GM20000 (cell line): Measurements from ENCODE around the gene LRMDA.

Experiments
- DNase-seq: peaks from one replicate; pipeline ENCODE4 v3.0.0; 2012; ENCODE audit warnings: low spot score
- CTCF ChIP-seq: IDR thresholded peaks from 2 replicates; pipeline ENCODE4 v1.5.1; 2012; ENCODE audit warnings: mild to moderate bottlenecking, control low read depth; ENCODE audit errors: extremely low read depth, missing control alignments

The LRMDA gene

GRCh38 chr10:76396134-76396533, 964.7 kb downstream of the LRMDA start:
- no peak for TF ChIP-seq CTCF
- DNase-seq, result no peak

- DNase-seq, result no peak
- no peak for TF ChIP-seq CTCF
Measured at GRCh38 chr10:76397181-76398042, 966.0 kb downstream of the LRMDA start.

- no peak for TF ChIP-seq CTCF
- DNase-seq, result no peak
Measured at GRCh38 chr10:76398043-76398710, 966.8 kb downstream of the LRMDA start.

- no peak for TF ChIP-seq CTCF
- DNase-seq, result no peak
Measured at GRCh38 chr10:76399226-76399625, 967.8 kb downstream of the LRMDA start.

GRCh38 chr10:76401006-76401405, 969.6 kb downstream of the LRMDA start:
- DNase-seq, result no peak
- no peak for TF ChIP-seq CTCF

GRCh38 chr10:76403912-76404311, 972.5 kb downstream of the LRMDA start:
- no peak for TF ChIP-seq CTCF
- DNase-seq, result no peak

GRCh38 chr10:76404531-76404930, 973.1 kb downstream of the LRMDA start:
- no peak for DNase-seq
- no peak for TF ChIP-seq CTCF
